OCI-LY7 (cell line): ENCODE results near the gene SCNN1B.

Source experiments
- EZH2phosphoT487 ChIP-seq: fragments of 200-600 bp; sonication (generic); IDR thresholded peaks from 2 replicates; pipeline ENCODE4 v1.6.1; 2018; ENCODE audit warnings: low read depth, borderline replicate concordance, mild to moderate bottlenecking, mixed run types, antibody characterized with exemption, low read length, moderate library complexity, mixed read lengths
- TF ChIP-seq, protein P1 (sequence below): fragments of 200-600 bp; sonication (generic); conservative IDR thresholded peaks from 2 replicates; pipeline ENCODE4 v1.5.1; 2014; ENCODE audit warnings: mild to moderate bottlenecking, antibody characterized with exemption, low read length, moderate library complexity, mixed read lengths

DNA sequence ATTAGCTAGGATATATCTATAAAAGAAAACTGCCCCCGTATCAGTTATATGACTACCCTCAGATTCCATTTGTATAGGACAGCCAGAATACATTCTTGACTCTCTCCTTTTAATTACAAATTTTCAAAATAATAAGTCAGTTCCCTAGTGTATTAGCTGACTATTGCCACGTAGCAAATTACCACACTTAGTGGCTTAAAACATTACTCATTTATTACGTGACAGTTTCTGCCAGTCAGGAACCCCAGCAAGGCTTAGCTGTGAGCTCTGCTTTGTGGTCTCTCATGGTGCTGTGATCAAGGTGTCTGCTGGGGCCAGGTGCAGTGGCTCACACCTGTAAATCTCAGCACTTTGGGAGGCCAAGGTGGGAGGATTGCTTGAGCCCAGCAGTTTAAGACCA is 13.9 kb upstream of the SCNN1B start:
- TF ChIP-seq, protein P1, sequence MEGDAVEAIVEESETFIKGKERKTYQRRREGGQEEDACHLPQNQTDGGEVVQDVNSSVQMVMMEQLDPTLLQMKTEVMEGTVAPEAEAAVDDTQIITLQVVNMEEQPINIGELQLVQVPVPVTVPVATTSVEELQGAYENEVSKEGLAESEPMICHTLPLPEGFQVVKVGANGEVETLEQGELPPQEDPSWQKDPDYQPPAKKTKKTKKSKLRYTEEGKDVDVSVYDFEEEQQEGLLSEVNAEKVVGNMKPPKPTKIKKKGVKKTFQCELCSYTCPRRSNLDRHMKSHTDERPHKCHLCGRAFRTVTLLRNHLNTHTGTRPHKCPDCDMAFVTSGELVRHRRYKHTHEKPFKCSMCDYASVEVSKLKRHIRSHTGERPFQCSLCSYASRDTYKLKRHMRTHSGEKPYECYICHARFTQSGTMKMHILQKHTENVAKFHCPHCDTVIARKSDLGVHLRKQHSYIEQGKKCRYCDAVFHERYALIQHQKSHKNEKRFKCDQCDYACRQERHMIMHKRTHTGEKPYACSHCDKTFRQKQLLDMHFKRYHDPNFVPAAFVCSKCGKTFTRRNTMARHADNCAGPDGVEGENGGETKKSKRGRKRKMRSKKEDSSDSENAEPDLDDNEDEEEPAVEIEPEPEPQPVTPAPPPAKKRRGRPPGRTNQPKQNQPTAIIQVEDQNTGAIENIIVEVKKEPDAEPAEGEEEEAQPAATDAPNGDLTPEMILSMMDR, result no peak
- no peak for TF ChIP-seq EZH2phosphoT487
